Kidney tubule cell (primary cell): ENCODE data around the gene TBCD.
A peak's percentile ranks its signal among the peaks of the same experiment; 100 is the strongest.

Source experiments
- DNase-seq: peaks from one replicate; pipeline ENCODE4 v3.0.0-alpha.2; 2018; ENCODE audit warnings: low spot score

Gene TBCD

DNA sequence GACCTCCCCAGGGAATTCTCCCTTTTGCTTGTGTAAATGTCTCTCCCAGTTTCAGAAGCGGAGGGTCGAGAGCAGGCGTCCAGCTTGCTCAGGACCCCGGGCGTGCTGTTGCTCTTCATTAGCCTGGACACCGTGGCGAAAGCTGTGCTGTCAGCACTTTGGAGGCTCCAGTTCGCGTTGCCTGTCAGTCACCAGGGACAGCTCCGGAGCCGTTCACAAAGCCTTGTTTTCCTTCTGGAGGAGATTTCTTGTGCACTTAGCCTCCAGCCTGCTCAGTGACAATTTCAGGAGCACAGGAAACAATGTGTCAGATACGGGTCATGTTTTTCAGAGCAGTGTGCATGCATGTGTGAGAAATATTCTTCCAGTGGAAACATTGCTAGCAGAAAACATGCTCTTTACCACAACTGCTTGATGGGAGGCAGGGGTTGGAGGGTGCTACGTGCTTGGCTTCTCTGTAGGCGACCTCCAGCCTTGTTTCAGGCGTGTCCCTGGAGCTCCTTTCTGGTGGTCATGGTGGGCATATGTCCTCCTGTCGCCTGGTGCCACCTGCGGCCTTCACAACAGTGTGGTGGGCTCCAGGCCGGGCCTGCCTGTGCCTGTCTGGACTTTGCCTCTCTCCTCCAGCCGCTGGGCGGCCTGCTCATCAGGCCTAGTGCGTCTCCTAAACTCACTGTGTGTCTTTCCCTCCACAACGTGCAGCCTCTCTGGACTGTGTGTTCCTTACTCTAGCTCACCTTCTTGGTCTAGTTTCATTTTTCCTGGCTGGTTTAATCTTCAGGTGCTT, 59.0 kb downstream of the TBCD start:
- DNase-seq, result no peak

DNA sequence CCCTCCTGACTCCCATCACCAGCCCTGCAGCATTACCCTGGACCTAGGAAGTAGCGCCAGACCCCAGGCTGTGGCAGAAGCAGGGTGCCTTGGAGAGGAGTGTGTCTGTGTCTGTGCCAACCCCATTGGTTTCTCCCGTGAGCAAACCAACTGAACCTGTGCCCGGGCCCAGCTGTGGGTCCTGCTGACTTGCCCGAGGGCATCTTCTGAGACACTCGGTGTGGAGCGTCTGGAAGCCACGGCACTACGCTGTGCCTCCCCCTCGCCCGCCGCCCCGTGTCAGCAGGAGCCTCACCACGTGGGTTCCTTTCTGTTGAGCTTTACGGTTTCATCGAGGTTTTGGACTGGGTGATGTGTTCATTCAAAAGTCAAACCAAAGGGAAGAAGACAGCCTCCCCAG, 60.2 kb downstream of the TBCD start:
- DNase-seq, result no peak

DNA sequence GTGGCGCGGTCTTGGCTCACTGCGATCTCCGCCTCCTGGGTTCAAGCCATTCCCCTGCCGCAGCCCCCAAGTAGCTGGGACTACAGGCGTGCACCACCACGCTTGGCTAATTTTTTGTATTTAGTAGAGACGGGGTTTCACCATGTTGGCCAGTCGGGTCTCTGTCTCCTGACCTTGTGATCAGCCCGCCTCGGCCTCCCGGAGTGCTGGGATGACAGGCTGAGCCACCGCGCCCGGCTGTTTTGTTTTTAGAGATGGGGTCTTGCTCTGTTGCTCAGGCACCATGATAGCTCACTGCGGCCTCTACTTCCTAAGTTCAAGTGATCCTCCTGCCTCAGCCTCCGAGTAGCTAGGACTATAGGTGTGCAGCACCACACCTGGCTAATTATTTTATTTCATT, 60.7 kb downstream of the TBCD start:
- DNase-seq, result no peak

DNA sequence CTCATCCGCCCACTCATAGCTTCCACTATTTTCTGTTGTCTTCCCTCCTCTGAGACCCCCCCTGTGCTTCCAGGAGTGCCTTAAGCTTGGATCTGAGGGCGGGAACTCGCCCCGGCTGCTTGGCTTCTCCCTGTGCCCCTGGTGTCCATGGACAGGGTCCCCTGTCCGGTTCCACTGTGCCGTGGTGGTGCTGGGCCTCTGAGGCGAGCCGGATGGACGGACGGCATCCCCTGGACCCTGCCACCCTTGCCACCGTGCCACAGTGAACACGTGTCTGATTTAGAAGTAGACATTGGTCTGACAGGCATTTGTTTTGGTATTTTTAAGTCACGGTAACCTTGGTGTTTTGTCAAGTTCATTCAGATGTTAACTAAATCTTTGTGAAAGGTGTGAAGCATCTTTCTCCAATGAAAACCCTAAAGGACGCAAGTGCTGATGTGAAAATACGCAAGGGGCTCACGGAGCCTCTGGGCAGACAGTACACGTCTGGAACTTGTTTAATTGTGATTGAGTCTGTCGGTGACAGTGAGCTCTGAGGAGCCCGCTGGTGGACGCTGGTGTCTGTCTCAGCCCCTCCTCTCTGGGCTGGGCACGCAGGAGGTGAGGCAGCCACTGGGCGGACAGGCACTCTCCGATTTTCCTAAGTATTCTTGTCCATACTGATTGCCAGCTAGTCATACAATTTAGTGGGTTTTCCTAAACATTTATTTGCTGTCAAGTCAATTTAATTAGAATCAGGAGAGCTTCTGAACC, 61.6 kb downstream of the TBCD start:
- no peak for DNase-seq

DNA sequence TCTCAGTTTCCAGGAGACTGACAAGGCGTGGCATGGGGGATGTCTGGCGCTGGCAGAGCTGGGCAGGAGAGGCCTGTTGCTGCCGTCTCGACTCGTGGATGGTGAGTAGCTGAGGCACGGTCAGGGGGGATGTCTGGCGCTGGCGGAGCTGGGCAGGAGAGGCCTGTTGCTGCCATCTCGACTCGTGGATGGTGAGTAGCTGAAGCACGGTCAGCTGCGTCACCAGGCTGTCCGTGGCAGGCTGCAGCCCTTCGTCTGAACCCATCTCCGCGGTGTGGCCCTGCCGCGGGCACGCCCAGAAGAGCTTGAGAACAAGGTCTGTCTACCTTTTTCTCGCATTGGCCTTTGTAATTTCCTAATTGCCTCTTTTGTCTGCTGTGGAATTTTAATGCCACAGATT, 63.0 kb downstream of the TBCD start:
- DNase-seq, result no peak

DNA sequence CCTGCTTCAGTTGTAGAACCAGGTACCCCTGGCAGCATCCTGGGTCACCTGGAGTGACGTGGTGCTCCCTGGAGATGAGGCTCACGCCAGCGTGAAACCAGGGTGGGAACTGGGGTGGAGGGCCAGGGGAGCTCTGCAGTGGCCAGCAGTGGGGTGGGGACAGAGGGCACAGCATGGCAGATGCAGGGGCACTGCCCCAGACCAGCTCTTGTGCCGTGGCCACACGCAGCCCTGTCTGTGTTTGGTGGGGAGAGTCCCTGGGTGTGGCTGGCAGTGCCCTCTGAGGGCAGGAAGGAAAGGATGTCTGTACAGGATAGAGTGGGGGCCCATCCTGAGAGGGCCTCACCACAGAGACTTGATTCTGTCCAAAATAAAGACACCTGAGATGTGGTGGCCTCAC, 63.5 kb downstream of the TBCD start:
- DNase-seq, result no peak

DNA sequence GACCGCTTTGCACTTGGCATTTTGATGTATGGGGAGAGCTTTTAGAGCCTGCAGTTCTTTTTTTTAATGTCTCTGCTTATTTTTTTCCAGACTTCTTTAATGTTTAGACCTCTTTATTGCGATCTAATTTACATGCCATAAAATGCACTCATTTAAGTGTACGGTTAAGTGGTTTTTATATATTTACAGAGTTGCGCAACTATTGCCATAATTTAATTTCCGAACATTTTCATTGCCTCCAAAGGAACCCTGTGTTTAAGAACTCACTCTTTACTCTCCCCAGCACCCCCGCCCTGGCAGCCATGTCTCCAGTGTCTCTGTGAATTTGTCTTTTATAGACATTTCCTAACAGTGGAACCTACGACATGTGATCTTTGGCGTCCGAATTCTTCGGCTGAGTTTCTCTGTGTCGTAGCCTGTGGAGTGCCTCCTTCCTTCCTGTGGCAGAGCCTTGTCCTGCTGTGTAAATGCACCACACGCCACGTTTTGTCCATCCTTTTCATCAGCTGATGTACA, 64.0 kb downstream of the TBCD start:
- DNase-seq, result no peak

DNA sequence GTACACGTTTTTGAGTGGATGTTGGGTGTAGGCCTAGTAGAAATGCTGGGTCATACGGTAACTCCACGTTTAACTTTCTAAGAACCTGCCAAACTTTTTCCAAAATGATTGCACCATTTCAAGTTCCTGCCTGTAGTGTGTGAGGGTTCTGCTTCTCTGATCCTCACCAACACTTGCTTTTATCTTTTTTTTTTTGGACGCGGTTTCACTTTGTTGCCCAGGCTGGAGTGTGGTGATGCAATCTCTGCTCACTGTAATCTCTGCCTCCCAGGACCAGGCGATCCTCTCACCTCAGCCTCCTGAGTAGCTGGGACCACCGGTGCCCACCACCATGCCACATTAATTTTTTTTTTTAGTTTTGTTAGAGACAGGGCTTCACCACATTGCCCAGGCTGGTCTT, 64.5 kb downstream of the TBCD start:
- DNase-seq, result no peak

DNA sequence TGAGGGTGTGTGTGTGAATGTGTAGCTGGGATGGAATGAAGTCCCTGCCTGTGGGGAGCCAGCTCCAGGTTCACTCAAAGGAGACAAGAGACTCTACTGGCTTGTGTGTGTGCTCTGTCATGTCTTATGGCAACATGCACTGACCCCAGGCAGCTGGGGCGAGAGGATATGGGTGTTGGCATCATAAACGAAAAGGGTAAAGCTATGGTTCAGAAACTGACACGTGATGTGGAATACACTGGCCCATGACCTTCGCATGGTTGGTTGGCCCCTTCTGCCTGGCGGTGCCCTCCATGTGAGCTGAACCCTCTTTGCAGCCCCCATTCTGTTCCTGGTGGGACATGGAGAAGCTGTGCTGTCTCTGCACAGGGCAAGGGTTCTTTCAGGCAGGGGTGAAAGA, 66.1 kb downstream of the TBCD start:
- peak; percentile 3 for DNase-seq

DNA sequence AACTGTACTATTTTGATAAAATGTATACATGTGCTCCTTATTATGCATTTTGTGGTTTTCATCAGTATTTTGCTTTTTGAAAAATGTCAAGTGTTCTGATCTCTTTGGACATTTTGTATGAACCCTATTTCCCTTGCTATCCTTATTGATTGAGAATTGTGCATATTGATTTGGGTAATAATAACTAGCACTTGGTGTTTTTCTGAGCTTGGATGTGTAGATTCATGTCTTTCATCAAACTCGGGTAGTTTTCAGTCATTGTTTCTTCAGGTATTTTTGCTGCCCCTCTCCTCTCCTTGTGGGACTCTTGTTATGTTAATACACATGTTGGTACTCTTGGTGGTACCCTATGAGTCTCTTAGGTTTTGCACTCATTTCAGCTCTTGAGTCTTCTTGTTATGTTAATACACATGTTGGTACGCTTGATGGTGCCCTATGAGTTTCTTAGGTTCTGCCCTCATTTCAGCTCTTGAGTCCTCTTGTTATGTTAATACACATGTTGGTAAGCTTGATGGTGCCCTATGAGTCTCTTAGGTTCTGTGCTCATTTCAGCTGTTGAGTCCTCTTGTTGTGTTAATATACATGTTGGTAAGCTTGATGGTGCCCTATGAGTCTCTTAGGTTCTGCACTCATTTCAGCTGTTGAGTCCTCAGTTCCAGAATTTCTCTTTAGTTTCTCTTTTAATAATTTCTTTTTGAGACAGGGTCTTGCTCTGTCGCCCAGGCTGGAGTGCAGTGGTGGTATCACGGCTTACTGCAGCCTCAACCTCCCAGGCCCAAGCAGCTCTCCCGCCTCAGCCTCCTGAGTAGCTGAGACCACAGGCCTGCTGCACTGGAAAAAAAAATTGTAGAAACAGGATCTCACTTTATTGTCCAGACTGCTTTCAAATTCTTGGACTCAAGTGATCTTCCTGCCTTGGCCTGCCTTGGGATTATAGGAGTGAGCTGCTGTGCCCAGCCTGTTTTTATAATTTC, 68.7 kb downstream of the TBCD start:
- no peak for DNase-seq

DNA sequence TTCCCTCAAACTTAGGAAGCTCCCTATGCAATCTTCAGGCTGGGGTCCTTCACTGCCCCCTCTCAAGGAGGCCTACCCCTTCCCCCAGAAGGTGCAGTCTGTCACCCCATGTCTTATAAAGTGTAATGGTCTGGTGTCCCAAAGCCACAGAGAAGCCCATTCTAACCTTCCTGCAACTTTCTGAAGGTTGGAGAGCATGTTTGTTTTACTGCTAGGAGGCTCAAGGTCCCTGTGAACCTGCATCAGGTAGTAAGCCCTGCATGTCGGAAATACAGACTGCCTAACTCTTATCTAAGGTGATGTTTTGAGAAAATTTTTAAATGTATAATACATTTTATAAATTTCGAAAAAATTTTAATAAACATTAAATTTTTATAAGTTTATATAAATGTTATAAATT, 69.7 kb downstream of the TBCD start:
- DNase-seq, result no peak

DNA sequence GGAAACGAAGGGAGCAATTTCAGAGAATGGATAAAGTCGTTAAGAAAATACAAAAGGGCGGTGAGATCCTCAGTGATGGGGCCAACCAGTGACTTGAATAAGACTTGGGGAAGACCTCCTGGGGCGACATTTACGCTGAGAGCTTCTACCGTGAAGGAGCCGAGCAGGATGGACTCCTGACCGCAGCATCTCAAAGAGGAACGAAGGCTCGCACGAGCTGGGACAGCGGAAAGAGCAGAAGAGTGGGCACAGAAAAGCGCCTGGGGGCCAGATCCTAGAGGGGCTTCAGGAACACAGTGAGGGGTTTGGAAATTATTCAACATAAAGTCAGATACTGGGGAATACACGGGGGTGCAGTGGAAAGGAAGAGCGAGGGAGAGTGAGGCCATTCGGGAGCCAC, 70.4 kb downstream of the TBCD start:
- DNase-seq, result no peak

DNA sequence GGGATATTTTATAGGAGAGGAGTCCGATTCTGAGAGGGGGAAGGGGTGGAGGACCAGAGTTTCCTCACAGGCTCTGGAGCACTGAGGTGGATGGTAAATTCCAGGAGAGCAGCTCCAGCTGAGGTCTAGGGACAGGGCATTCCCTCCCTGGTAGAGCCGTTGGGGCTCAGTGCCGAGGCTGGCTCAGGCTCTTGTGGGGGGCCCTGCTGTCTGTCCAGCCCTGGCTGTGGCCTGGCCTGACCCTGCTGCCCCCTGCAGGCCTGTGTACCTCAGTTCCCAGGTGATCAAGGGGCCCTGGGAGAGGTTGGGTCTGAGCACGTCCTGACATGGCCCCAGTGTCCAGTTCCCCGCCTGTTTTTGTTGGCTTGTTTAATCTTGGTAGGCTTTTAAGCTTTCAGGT, 71.1 kb downstream of the TBCD start:
- no peak for DNase-seq

DNA sequence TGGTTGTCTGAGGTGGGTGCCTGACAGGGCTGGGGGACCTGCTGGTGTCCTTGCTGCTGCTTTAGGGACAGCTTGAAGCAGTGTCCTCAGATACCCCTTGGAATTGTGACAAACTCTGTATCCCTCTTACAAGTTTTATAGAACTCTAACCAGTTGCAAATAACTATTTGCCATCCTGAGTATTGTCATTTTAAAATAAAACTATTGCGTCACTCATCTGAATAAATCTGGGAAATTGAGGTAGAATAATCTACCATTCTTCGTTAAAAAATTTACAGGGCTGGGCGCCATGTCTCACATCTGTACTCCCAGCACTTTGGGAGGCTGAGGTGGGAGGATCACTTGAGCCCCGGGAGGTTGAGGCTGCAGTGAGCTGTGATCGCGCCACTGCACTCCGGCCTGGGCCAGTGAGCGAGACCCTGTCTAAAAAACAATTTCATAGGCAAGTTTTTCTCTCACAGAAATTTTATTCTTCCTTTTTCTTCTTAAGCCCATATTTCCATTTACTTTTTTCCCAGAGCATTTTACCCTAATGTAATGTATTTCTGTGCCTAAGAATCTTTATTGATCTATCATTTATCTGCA, 73.8 kb downstream of the TBCD start:
- no peak for DNase-seq

DNA sequence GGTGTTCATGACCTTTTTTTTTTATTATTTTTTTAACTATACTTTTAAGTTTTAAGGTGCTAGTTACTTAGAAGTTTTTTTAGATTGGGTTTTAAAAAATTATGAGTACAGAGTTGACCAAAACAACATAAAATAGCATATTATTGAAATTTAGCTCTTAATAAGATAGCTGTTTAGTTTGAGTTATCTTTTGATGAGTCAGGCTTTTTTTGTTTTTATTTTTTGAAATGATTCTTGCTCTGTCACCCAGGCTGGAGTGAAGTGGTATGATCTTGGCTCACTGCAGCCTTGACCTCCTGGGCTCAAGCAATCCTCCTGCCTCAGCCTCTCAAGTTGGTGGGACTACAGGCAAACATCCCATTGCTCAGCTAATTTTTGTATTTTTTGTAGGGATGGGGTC, 74.3 kb downstream of the TBCD start:
- DNase-seq, result no peak

DNA sequence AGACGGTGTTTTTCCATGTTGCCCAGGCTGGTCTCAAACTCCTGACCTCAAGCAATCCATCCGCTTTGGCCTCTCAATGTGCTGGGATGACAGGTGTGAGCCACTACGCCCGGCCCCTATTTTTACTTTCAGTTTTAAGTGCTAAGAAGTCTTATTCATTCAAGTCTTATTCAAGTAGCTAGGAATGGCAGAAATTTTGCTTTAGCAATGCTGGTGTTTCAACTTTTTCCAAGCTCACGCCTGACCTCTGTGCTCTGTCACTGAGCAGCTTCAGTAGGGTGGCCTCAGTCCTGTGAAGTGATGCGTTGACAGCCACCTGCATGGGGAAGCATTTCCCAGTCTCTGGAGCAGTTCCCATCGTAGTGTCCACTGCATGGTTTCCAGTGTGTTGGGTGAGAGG, 75.1 kb downstream of the TBCD start:
- no peak for DNase-seq

DNA sequence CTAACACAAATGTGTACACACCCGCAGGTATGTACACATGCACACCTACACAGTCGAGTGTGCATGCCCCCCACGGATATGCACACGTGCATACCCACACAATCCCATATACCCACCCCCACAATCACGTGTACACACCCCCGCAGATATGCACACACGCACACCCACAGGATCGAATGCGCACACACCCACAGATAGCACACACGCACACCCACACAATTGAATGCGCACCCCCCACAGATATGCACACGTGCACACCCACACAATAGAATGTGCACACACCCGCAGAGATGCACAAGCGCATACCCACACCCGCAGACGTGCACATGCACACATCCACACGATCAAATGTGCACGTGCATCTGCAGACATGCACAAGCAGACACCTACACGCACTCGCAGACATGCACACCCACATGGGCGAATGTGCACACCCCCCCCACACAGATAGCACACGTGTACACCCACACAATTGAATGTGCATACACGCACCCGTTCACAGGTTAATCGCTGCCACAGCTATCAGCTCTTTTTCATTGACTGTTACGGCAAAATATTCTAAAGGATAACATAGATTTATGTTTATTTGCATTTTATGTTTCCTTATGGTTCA, 77.1 kb downstream of the TBCD start:
- no peak for DNase-seq

DNA sequence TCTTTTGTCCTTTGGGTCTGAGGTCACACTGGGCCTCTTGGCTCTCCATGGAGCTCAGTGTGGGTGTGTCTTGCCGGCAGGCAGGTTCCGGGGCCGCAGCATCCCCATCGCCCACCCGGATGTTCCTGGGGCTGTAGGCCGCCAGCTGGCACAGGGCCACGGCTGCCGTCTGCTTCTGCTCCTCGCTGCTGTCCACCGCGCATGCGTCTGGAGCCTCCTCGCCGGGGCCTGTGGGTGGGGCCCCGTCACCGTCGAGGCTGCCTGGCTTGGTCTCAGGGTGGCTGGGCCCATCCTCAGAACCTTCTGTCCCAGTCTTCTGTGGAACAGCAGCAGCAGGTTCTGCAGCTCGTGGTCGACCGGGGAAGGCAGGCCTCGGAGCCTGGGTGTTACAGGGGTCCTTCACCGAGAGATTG, 78.4 kb downstream of the TBCD start:
- DNase-seq, result no peak

DNA sequence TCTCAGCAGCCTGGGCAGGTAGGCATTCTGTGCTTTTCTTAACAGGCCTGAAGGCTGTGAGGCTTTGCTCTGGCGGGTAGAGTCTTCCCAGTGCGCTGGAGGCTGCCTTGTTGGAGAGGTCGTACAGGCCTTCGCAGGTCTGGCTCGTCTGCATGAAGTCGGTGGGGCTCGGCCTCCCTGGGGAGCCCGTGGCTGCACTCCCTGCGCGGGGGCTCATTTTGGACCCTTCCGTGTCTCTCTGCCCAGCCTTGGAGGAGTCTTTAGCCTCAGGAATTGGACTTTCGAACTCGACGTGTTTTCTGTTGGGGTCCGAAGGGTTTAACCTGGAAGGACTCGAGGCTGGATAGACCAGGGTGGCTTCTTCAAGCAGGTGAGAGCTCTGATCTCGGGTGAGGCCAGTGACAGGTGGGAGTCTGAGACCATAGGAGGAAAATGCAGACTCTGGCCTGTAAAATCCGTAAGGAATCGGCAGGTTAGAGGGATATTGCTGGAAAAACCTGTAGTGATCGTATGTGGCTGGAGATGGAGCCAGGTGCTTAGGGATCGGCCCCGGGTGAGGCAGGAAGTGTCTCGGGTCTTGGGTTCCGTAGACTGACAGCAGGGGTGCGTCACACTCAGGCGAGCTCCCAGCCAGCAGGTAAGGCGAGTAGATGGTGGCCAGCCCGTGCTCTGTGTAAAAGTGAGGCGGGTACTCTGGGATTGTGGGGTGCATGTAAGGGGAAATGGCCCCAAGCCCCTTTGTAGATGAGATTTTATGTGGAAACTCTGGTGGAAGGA, 79.4 kb downstream of the TBCD start:
- DNase-seq, result no peak

DNA sequence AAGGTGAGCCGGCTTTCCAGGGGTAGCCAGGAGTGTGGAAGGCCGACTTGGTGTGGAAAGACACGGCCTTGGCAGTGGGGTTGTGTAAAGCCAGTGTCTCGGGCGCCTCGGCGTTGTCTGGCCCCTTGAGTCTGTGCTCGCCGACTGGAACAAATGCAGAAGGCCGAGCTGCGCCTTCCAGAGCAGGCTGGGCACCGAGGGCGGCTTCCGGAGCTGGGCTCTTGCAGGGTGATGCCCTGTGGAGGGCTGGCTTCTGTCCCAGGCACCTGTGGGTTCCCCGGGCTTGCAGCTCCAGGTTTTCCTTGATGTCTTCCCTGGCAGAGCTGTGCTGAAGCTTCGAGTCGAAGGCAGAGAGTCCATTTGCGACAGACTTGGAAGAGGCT, 79.9 kb downstream of the TBCD start:
- DNase-seq, result no peak

DNA sequence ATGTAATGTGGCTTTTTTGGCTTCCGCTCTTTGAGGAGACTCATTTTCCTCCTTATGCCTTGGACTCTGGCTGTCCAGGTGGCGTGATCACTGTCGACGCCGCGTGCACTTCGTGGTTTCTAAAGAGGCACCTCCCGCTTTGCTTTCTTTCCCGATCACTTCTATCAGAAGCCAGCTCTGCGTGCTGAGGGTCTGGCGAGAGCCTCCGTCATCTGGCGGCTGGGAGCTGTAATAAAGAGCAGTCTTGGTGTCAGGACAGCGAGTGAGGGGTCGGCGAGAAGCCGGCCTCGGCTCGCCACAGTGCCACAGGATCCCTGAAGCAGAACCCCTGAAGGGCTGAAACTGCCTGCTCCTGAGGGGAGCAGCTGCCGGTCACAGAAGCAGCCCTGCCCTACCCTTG, 80.5 kb downstream of the TBCD start:
- DNase-seq, result no peak
